Uterus (tissue), 4 donors: ENCODE results near the gene EPC1. TPM values are rescaled to one million over a fixed set of nuclear protein-coding genes. Genes with fewer than 3 reads are reported as not detected.
"Not testable (repeated sequence)": the region's sequence is repeated elsewhere in the genome, so short reads cannot be mapped to it uniquely, and the experiment has no call there.

Source experiments
- DNase-seq, 2 donors: peaks; one replicate each; pipeline ENCODE4 v3.0.0-alpha.2; 2019 to 2020
- H3K27ac ChIP-seq, 2 donors: fragments of 200-600 bp; sonication (generic); 1 replicate in 1 of 2; 2 replicates in 1 of 2; pipeline ENCODE4 v1.5.1; 2016 to 2018
- H3K27me3 ChIP-seq, 2 donors: fragments of 200-600 bp; sonication (generic); one replicate each; pipeline ENCODE4 v1.5.1; 2018 to 2019; ENCODE audit warnings: control low read depth in 1 of 2
- H3K36me3 ChIP-seq, 2 donors: fragments of 200-600 bp; sonication (generic); one replicate each; pipeline ENCODE4 v1.5.1; 2019; ENCODE audit warnings: control low read depth in 1 of 2
- H3K4me1 ChIP-seq, 2 donors: fragments of 200-600 bp; sonication (generic); one replicate each; pipeline ENCODE4 v1.5.1; 2018 to 2019; ENCODE audit warnings: control low read depth in 1 of 2
- H3K4me3 ChIP-seq, 2 donors: fragments of 200-600 bp; sonication (generic); 1 replicate in 1 of 2; 2 replicates in 1 of 2; pipeline ENCODE4 v1.5.1; 2018 to 2019; ENCODE audit warnings: mild to moderate bottlenecking in 1 of 2
- H3K9me3 ChIP-seq, 2 donors: fragments of 200-600 bp; sonication (generic); one replicate each; pipeline ENCODE4 v1.5.1; 2019; ENCODE audit warnings: control low read depth in 1 of 2
- POLR2A ChIP-seq, 2 donors: fragments of 450-650 bp; IDR thresholded peaks; one replicate each; pipeline ENCODE4 v1.6.1; 2016; ENCODE audit warnings: antibody characterized with exemption in 2 of 2, mild to moderate bottlenecking in 1 of 2, moderate library complexity in 1 of 2
- intact Hi-C: fragments of 100-400 bp; cut with DNase I; formaldehyde crosslinking; loops from one replicate; pipeline ENCODE4 v1.15.1; 2023; ENCODE audit warnings: low total_unique reads
- total RNA-seq, 4 donors: library from RNA; depleted of rRNA in 3 of 4; stranded (reverse); fragments of >200 nt in 3 of 4; gene quantifications; one replicate each; pipeline versions ENCODE4 v1.1.0 to v1.2.4, GENCODE V29; 2014 to 2023
- TF ChIP-seq, protein P1 (sequence below), 4 experiments: fragments of 200-600 bp in 2 of 4; fragments of 450-650 bp in 2 of 4; sonication (generic) in 2 of 4; IDR thresholded peaks; one replicate each; pipeline ENCODE4 v1.5.1; 2016 to 2019; ENCODE audit warnings: antibody characterized with exemption in 4 of 4, mild to moderate bottlenecking in 2 of 4, moderate library complexity in 1 of 4
- donor health status: DM: yes; HTN: yes; CAD: no.

Gene EPC1
- total RNA-seq, 4 donors from 2014 or later, result 34.7 to 109 (median 48.8) TPM

DNA sequence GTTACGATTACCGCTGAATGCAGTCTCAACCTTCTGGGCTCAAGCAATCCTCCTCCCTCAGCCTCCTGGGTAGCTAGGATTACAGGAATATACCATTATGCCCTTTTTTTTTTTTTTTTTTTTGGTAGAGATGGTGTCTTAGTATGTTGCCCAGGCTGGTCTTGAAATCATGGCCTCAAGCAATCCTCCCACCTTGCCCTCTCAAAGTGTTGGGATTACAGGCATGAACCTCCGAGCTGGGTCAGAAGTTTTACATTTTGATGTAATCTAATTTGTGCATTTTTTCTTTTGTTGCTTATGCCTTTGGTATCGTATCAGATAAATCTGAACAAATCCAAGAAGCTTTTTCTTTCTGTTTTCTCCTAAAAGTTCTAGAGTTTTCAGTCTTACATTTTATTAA lies 87.4 kb downstream of the EPC1 start:
- intact Hi-C loops, result loop anchor here (10.0 kb wide), 1 partner anchor 85 kb away; the partner anchor contains the start of gene EPC1
- DNase-seq, result no peak

DNA sequence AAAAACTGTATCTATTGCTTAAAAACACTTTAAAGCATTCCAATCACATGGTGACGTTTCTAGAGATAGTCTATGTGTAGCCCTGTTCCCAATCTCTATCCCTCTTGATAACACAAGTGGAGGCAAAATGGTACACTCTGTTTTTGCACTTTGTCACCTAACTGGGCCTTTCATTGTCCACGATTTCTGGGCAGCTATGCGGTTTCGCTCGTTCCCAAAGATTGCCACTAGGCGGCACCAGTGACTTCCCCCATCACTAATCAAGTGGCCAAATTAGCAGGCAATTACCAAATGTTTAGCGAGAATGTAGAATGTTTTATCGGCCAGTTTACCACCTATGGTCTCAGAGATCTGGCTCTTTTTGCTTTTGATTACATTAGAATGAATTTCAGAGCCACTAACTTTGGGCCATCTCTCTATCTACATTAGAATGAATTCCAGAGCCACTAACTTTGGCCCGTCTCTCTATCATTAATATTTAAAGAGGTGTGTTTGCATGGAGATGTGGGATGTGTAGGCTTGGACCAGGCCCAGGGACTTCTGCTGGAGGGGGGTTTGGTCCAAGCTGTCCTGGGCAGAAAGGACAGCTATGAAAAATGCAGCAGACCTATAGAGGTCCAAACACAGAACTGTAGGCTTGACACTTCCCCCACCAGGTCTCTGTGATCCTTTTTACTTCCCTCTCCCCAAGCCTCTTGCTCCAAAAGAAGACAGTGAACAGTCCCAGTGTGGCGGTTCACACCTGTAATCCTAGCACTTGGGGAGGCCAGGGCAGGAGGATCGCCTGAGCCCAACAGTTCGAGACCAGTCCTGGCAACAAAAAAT lies 90.1 kb downstream of the EPC1 start:
- TF ChIP-seq, protein P1, sequence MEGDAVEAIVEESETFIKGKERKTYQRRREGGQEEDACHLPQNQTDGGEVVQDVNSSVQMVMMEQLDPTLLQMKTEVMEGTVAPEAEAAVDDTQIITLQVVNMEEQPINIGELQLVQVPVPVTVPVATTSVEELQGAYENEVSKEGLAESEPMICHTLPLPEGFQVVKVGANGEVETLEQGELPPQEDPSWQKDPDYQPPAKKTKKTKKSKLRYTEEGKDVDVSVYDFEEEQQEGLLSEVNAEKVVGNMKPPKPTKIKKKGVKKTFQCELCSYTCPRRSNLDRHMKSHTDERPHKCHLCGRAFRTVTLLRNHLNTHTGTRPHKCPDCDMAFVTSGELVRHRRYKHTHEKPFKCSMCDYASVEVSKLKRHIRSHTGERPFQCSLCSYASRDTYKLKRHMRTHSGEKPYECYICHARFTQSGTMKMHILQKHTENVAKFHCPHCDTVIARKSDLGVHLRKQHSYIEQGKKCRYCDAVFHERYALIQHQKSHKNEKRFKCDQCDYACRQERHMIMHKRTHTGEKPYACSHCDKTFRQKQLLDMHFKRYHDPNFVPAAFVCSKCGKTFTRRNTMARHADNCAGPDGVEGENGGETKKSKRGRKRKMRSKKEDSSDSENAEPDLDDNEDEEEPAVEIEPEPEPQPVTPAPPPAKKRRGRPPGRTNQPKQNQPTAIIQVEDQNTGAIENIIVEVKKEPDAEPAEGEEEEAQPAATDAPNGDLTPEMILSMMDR (IDR thresholded peaks at IDR 0.05), result peak; percentile 83 to 86 (median 84)
- TF ChIP-seq POLR2A (IDR thresholded peaks at IDR 0.05), result no peak
- no peaks in the 10 kb centered on the region for H3K27me3 ChIP-seq
- H3K4me3 ChIP-seq, result no peak overlapping the region
- no peaks in the 10 kb centered on the region for H3K9me3 ChIP-seq
- no peak overlapping the region for H3K27ac ChIP-seq
- intact Hi-C loops, result loop anchor here (10.0 kb wide), 1 partner anchor 88 kb away; the partner anchor contains the start of gene EPC1
- no peaks in the 10 kb centered on the region for H3K36me3 ChIP-seq
- no peaks in the 10 kb centered on the region for H3K4me1 ChIP-seq
- peak; percentile 63 to 69 for DNase-seq

More for the DNA sequence above, 87.4 kb downstream of the EPC1 start:
- no peaks in the 10 kb centered on the region for H3K9me3 ChIP-seq
- no peak overlapping the region for H3K4me3 ChIP-seq
- TF ChIP-seq, protein P1 (IDR thresholded peaks at IDR 0.05), result no peak
- TF ChIP-seq POLR2A (IDR thresholded peaks at IDR 0.05), result no peak
- H3K36me3 ChIP-seq, result no peaks in the 10 kb centered on the region
- no peaks in the 10 kb centered on the region for H3K4me1 ChIP-seq
- no peak overlapping the region for H3K27ac ChIP-seq
- H3K27me3 ChIP-seq, result no peaks in the 10 kb centered on the region

DNA sequence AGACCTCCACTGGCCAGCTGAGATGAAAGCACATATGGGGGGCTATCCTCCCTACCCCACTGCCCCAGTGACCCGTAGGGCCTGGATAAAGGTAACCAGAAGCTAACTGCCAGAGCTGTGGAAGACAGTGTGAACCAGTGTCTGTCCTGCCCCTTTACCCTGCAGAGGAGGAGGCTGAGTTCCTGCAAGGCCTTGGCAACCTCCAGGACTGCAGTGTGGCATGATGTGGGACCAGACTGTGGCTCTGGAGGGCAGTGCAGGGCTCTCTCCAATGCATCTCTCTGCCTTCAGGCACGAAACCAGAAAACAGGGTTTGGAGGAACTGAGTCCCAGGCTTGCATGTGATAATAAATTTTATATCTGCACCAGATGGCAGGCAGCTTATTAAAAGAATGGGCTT lies 93.1 kb downstream of the EPC1 start:
- Histone ChIP-seq H3K4me3 (no peak overlapping the region), H3K36me3 (no peaks in the 10 kb centered on the region), H3K27me3 (no peaks in the 10 kb centered on the region), H3K27ac (no peak overlapping the region), H3K9me3 (no peaks in the 10 kb centered on the region), H3K4me1 (no peaks in the 10 kb centered on the region)
- no peak for DNase-seq
- TF ChIP-seq POLR2A (IDR thresholded peaks at IDR 0.05), result no peak
- TF ChIP-seq, protein P1 (IDR thresholded peaks at IDR 0.05), result no peak
- intact Hi-C loops, result loop anchor here (10.0 kb wide), 1 partner anchor 91 kb away; the partner anchor contains the start of gene EPC1

DNA sequence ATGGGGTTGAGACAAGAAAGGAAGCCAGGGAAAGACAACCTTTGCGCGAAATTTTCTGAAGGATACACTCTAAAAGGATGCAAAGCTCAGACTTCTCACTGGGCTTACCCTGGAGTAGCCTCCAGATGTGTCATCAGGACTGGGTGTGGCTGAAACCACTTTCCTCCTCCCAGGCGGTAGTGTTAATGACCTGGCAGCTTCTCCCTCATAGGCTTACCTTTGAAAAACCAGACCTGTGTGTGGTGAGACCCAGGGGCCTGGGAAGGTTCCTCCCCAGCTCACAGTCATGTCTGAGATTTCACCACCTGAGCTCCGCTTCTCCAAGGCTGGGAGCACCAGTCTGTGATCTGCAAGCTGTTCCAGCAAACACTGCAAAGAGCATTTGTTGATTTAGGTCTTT lies 93.7 kb downstream of the EPC1 start:
- DNase-seq, result no peak
- Histone ChIP-seq H3K4me3 (no peak overlapping the region), H3K9me3 (no peaks in the 10 kb centered on the region), H3K27me3 (no peaks in the 10 kb centered on the region), H3K27ac (no peak overlapping the region), H3K36me3 (no peaks in the 10 kb centered on the region), H3K4me1 (no peaks in the 10 kb centered on the region)
- intact Hi-C loops, result loop anchor here (10.0 kb wide), 1 partner anchor 92 kb away; the partner anchor contains the start of gene EPC1
- TF ChIP-seq, protein P1 (IDR thresholded peaks at IDR 0.05), result no peak
- TF ChIP-seq POLR2A (IDR thresholded peaks at IDR 0.05), result no peak

DNA sequence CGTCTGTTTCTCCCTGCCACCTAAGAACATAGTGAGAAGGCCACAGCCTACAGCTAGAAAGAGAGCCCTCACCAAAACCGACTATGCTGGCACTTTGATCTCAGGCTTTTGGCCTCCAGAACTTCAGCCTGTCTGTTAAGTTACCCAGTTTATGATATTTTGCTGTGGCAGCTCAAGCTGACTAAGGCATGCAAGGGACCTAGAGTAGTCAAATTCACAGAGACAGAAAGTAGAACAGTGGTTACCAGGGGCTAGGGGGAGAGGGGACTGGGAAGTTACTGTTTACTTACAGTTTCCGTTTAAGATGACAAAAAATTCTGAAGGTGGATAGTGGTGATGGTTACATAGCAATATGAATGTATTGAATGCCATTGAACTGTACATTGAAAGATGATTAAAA lies 96.5 kb downstream of the EPC1 start:
- not testable (repeated sequence) for H3K27ac ChIP-seq, H3K4me1 ChIP-seq, DNase-seq, H3K9me3 ChIP-seq, H3K27me3 ChIP-seq, H3K36me3 ChIP-seq, H3K4me3 ChIP-seq
- intact Hi-C loops, result loop anchor here (10.0 kb wide), 1 partner anchor 94 kb away; the partner anchor contains the start of gene EPC1
